ENCODE results near the gene MSI2. TPM values are rescaled to one million over a fixed set of nuclear protein-coding genes. Genes with fewer than 3 reads are reported as not detected.

MSI2 gene
- total and polyA plus RNA-seq, 2 donors (not counting 1 experiment from before 2014, with no cell fraction given): 16.1 to 196 TPM

DNA sequence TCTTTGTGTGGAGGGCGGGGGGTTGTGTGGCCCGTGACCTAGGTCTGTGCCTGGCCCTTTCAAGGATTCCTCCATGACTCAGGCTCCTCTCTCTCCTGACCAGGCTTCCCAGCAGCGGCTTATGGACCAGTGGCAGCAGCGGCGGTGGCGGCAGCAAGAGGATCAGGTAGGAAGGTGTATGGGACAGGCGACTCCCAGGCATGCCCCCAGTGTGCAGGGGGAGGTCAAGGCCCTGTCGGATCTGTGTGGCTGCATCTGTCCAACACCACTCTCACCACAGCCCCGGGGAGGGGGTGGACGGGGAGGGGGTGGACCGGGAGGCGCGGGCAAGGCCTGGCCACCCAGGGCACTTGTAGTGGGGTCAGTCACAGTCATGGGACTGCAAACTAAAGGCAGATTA is 395.7 kb downstream of the MSI2 start:
- Histone ChIP-seq H3K79me2 (ENCODE audit: control insufficient read depth, insufficient read depth, low read length) (no peaks in the 10 kb centered on the region), H3K9me3 (ENCODE audit: control extremely low read depth in 1 of 3, control insufficient read depth in 2 of 3, insufficient read depth in 1 of 3, low read length in 2 of 3) (no peaks in the 10 kb centered on the region), H3K36me3 (replicated peaks in 1 of 2; ENCODE audit: control extremely low read depth in 1 of 2, control insufficient read depth in 1 of 2, extremely low read depth in 1 of 2, insufficient read depth in 2 of 2, low read length in 1 of 2) (peaks cover 0 to 5% of the 10 kb centered on the region in 2 experiments), H3K4me1 (ENCODE audit: control insufficient read depth in 2 of 2, insufficient read depth in 2 of 2, low read length in 2 of 2) (no peaks in the 10 kb centered on the region), H3K9ac (ENCODE audit: low read length) (no peak overlapping the region), H3K4me3 (ENCODE audit: control extremely low read depth in 1 of 5, extremely low read depth in 1 of 5, insufficient read depth in 1 of 5, low read depth in 2 of 5, low read length in 4 of 5) (no peak overlapping the region), H4K20me1 (ENCODE audit: control insufficient read depth, insufficient read depth, low read length, poor library complexity, severe bottlenecking) (no peaks in the 10 kb centered on the region), H3K4me2 (replicated peaks; ENCODE audit: low read depth, low read length, poor library complexity, severe bottlenecking) (no peak overlapping the region), H3K27me3 (replicated peaks in 1 of 4; ENCODE audit: control extremely low read depth in 1 of 4, control insufficient read depth in 3 of 4, insufficient read depth in 4 of 4, low read length in 3 of 4) (no peaks in the 10 kb centered on the region), H2AFZ (ENCODE audit: insufficient read depth, low read depth, low read length, poor library complexity, severe bottlenecking) (no peak overlapping the region), H3K27ac (ENCODE audit: low read length in 2 of 2) (no peak overlapping the region)
- Mint-ChIP-seq H3K4me3 (no peak overlapping the region), H3K27ac (no peak overlapping the region), H3K27me3 (no peaks in the 10 kb centered on the region), H3K9me3 (ENCODE audit: insufficient read depth) (no peaks in the 10 kb centered on the region), H3K4me1 (no peaks in the 10 kb centered on the region)
- no peak for TF ChIP-seq EZH2 (IDR thresholded peaks at IDR 0.05; ENCODE audit: borderline replicate concordance, insufficient read depth, low read depth, low read length, poor library complexity, severe bottlenecking)
- DNase-seq (no peak), ATAC-seq (ENCODE audit: low read depth) (no peak)
- intact Hi-C loops (cut with micrococcal nuclease): no loop called here
- ChIA-PET POLR2A (no interaction called here), CTCF (no interaction called here)
- 93% methylated on average over 3 of the region's 13 CpGs for WGBS (ENCODE audit: insufficient coverage)

DNA sequence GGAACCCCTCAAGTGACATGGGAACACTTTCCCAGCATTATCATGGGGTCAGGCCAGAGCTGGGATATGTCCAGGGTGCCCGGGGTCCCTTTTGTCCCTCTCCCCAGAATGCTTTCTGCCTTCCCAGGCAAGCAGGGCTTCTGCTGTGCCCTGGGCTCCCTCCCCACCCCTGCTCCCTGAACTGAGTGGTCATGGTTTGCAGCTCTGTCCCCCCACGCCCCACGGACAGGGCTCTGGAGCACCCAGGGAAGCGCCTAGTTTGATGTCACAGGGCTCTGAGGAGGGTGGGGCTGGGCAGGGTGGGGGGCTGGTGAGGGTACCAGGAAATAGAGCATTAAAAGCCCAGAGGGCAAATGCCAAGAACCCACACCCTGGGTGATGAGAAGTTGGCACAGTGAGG is 396.5 kb downstream of the MSI2 start:
- Histone ChIP-seq H3K9ac (ENCODE audit: low read length) (no peak overlapping the region), H3K4me2 (replicated peaks; ENCODE audit: low read depth, low read length, poor library complexity, severe bottlenecking) (no peak overlapping the region), H3K4me3 (ENCODE audit: control extremely low read depth in 1 of 5, extremely low read depth in 1 of 5, insufficient read depth in 1 of 5, low read depth in 2 of 5, low read length in 4 of 5) (no peak overlapping the region), H4K20me1 (ENCODE audit: control insufficient read depth, insufficient read depth, low read length, poor library complexity, severe bottlenecking) (no peaks in the 10 kb centered on the region), H2AFZ (ENCODE audit: insufficient read depth, low read depth, low read length, poor library complexity, severe bottlenecking) (no peak overlapping the region), H3K36me3 (replicated peaks in 1 of 2; ENCODE audit: control extremely low read depth in 1 of 2, control insufficient read depth in 1 of 2, extremely low read depth in 1 of 2, insufficient read depth in 2 of 2, low read length in 1 of 2) (peaks cover 0 to 5% of the 10 kb centered on the region in 2 experiments), H3K79me2 (ENCODE audit: control insufficient read depth, insufficient read depth, low read length) (no peaks in the 10 kb centered on the region), H3K4me1 (ENCODE audit: control insufficient read depth in 2 of 2, insufficient read depth in 2 of 2, low read length in 2 of 2) (no peaks in the 10 kb centered on the region), H3K27me3 (replicated peaks in 1 of 4; ENCODE audit: control extremely low read depth in 1 of 4, control insufficient read depth in 3 of 4, insufficient read depth in 4 of 4, low read length in 3 of 4) (no peaks in the 10 kb centered on the region), H3K27ac (ENCODE audit: low read length in 2 of 2) (no peak overlapping the region), H3K9me3 (ENCODE audit: control extremely low read depth in 1 of 3, control insufficient read depth in 2 of 3, insufficient read depth in 1 of 3, low read length in 2 of 3) (no peaks in the 10 kb centered on the region)
- WGBS (ENCODE audit: insufficient coverage): 100% methylated on average over 4 of the region's 4 CpGs
- DNase-seq (no peak), ATAC-seq (ENCODE audit: low read depth) (no peak)
- no peak for TF ChIP-seq EZH2 (IDR thresholded peaks at IDR 0.05; ENCODE audit: borderline replicate concordance, insufficient read depth, low read depth, low read length, poor library complexity, severe bottlenecking)
- TF ChIP-seq, protein P1, sequence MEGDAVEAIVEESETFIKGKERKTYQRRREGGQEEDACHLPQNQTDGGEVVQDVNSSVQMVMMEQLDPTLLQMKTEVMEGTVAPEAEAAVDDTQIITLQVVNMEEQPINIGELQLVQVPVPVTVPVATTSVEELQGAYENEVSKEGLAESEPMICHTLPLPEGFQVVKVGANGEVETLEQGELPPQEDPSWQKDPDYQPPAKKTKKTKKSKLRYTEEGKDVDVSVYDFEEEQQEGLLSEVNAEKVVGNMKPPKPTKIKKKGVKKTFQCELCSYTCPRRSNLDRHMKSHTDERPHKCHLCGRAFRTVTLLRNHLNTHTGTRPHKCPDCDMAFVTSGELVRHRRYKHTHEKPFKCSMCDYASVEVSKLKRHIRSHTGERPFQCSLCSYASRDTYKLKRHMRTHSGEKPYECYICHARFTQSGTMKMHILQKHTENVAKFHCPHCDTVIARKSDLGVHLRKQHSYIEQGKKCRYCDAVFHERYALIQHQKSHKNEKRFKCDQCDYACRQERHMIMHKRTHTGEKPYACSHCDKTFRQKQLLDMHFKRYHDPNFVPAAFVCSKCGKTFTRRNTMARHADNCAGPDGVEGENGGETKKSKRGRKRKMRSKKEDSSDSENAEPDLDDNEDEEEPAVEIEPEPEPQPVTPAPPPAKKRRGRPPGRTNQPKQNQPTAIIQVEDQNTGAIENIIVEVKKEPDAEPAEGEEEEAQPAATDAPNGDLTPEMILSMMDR (IDR thresholded peaks at IDR 0.05): no peak
- no peaks in the 10 kb centered on the region for H3K27me3 Mint-ChIP-seq
- intact Hi-C loops (cut with micrococcal nuclease): no loop called here
- H3K4me3 Mint-ChIP-seq: no peak overlapping the region
- H3K9me3 Mint-ChIP-seq (ENCODE audit: insufficient read depth): no peaks in the 10 kb centered on the region
- CTCF ChIA-PET: interaction anchor here (1.3 kb wide), 1 partner anchor 19 kb away, joined by 4 read pairs; no protein-coding TSS in a partner anchor
- H3K27ac Mint-ChIP-seq: no peak overlapping the region
- H3K4me1 Mint-ChIP-seq: no peaks in the 10 kb centered on the region
- POLR2A ChIA-PET: no interaction called here

Measured in B cell (primary cell).